GM18499 (cell line): ENCODE measurements around the gene SLC1A1.

ENCODE experiments used
- ATAC-seq: cut with Tn5 transposase; IDR thresholded peaks from one replicate; pipeline ENCODE4 v1.9.1; 2021; ENCODE audit warnings: moderate number of reproducible peaks; ENCODE audit not compliant: insufficient read depth, unreplicated experiment

The SLC1A1 gene

GRCh38 chr9:4489919-4490704, at the start of gene SLC1A1:
Gene SLC1A1, plus strand, starts transcription at chr9:4490468. Its CDS starts 212 bp downstream, at chr9:4490680.
- peak; percentile 42 for ATAC-seq

GRCh38 chr9:4442806-4443205, 47.5 kb upstream of the SLC1A1 start:
- ATAC-seq = no peak

GRCh38 chr9:4443439-4443838, 46.8 kb upstream of the SLC1A1 start:
- no peak for ATAC-seq

- ATAC-seq = no peak
Measured at GRCh38 chr9:4461437-4461836, 28.8 kb upstream of the SLC1A1 start.

GRCh38 chr9:4463824-4464223, 26.4 kb upstream of the SLC1A1 start:
- no peak for ATAC-seq

- peak; percentile 92 for ATAC-seq
Measured at GRCh38 chr9:4464911-4465513, 25.3 kb upstream of the SLC1A1 start.

- no peak for ATAC-seq
Measured at GRCh38 chr9:4465910-4466309, 24.4 kb upstream of the SLC1A1 start.

GRCh38 chr9:4475301-4475700, 15.0 kb upstream of the SLC1A1 start:
- ATAC-seq = no peak

- ATAC-seq = no peak
Measured at GRCh38 chr9:4486176-4486575, 4.1 kb upstream of the SLC1A1 start.

GRCh38 chr9:4489562-4489918, 728 bp upstream of the SLC1A1 start:
- ATAC-seq = no peak

- ATAC-seq = peak; percentile 6
Measured at GRCh38 chr9:4490705-4491625, 697 bp downstream of the SLC1A1 start.

- ATAC-seq = no peak
Measured at GRCh38 chr9:4491626-4491975, 1.3 kb downstream of the SLC1A1 start.

GRCh38 chr9:4494332-4494731, 4.1 kb downstream of the SLC1A1 start:
- ATAC-seq = no peak

- ATAC-seq = no peak
Measured at GRCh38 chr9:4494806-4495205, 4.5 kb downstream of the SLC1A1 start.

- no peak for ATAC-seq
Measured at GRCh38 chr9:4495537-4495936, 5.3 kb downstream of the SLC1A1 start.

- ATAC-seq = no peak
Measured at GRCh38 chr9:4496497-4496896, 6.2 kb downstream of the SLC1A1 start.

- no peak for ATAC-seq
Measured at GRCh38 chr9:4497395-4497794, 7.1 kb downstream of the SLC1A1 start.

- no peak for ATAC-seq
Measured at GRCh38 chr9:4497855-4498254, 7.6 kb downstream of the SLC1A1 start.

- ATAC-seq = no peak
Measured at GRCh38 chr9:4499917-4500316, 9.6 kb downstream of the SLC1A1 start.

- ATAC-seq = no peak
Measured at GRCh38 chr9:4501147-4501507, 10.9 kb downstream of the SLC1A1 start.

GRCh38 chr9:4502444-4502843, 12.2 kb downstream of the SLC1A1 start:
- ATAC-seq = no peak
